Measurements from ENCODE around the gene CDHR3. TPM values are rescaled to one million over a fixed set of nuclear protein-coding genes. Genes with fewer than 3 reads are reported as not detected.

CDHR3 gene
- polyA plus RNA-seq, 10 donors, result 7.8 to 24.3 (median 14.0) TPM

GRCh38 chr7:106063024-106063423 is 100.0 kb downstream of the CDHR3 start:
- DNase-seq, result no peak

- no peak for DNase-seq
Measured at GRCh38 chr7:106063692-106064091, 100.6 kb downstream of the CDHR3 start.

- peak in 1 of 3 donors; percentile 40 for DNase-seq
Measured at GRCh38 chr7:106064316-106064715, 101.3 kb downstream of the CDHR3 start.

- DNase-seq, result peak; percentile 81 to 93 (median 86)
Measured at GRCh38 chr7:106064771-106065574, 101.9 kb downstream of the CDHR3 start.

DNA sequence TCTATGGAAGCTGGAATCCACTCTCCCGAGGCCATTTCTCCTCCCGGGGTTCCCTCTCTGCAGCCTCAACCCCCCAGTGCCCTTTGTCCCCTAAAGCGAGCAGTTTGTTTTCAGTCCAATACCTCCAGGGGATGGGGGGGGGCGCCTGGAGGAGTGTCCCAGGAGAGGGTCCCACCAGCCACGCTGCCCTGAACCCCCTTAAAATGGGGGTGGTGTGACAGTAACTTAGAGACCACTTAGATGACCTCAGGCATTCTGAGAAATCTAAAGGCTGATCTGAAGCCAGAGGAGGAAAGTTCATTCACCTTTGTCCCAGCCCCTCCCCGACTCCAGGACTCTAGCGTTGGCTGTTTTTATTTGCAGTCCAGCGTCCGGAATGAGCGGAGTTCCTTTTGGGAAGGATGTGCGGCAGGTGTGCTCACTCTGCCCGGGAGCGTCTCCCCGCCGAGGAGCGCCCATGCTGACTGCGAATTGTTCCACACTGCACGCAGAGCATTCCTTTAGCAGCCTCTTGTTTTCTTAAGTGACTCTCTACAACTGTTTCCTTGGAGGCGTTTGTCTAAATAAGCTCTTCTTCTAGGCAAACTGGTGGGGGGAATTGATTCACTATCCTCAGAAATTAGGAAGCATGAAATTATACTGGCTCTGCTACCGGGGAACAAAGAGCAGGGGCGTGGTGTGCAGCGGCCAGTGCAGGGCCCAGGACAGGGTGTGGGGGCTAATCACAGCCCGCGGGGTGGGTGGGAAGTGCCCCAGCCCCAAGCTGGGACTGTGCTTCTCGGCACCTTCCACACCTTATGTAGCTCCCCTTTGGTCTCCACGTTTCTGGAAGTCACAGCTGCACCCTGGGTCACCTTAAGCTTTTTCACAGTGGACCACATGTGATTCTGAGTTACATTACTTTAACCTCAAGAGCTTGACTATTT is 102.8 kb downstream of the CDHR3 start:
- peak in 1 of 3 donors; percentile 53 for DNase-seq

DNA sequence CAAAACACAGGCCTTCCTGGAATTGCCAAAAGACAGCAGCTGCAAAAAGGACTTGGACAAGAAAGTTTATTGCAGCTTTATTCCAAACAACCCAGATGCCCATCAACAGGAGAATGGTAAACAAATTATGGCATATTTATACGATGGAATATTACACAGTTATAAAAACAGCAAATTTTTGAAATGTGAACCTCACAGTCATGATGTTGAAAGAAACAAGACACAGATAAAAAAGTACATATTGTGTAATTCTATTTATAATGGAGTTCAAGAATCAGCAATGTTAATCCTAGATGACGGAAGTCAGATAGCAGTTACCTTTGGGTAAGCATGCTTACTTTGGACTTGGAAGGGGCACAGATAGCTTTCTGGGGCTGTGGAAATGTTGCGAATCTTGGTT is 104.6 kb downstream of the CDHR3 start:
- no peak for DNase-seq

GRCh38 chr7:106068538-106068961 is 105.5 kb downstream of the CDHR3 start:
- no peak for DNase-seq

DNA sequence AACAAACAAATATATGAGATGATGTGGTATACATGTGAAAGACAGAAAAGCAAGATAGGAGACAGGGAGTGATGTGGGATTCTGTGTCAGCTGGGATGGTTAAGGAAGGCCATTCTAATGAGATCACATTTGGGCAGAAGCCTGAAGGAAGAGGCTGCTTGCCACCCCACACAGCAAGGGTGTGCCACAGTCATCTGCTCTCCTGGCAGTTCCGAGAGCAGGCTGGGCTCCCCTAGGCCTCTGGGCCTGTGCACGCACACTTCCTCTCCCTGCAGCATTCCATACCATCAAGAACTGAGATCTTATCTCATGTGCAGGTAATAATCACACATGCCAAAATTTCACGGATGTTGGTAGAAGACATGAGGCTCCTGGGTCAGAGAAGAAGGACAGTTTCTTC is 105.9 kb downstream of the CDHR3 start:
- DNase-seq, result peak in 1 of 3 donors; percentile 34

DNA sequence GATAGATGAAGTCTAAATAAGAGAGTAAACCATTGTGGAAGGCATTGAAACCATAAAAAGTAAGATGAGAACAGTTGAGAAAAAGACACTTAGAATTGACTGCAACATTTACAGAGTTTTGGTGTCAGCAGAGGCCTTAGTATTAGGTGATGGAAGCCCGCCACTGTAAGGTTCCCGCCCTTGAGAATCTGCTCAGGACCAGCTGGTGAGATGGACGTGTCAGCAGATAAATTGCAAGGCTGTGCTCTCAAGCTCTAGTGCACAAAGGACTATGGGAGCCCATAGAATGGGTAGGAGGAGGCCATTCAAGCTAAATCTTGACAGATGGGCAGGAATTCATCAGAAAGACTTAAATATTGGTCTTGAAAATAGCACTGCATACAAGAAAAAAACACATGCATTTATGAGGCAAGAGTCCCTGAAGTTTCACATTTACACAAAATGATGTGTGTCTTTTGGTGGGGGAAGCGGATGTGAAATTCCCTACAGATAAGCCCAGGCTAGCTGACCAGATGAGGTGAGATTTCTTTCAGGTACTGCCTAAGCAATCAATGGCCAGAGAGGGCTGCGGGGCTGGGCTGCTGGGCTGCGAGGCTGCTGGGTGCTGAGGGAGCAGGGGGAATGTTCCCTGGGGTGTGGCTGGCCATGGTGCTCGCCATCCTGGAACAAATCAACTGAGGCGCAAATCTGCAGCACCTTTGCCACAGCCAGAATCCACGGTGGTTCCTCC is 106.6 kb downstream of the CDHR3 start:
- DNase-seq, result no peak

- DNase-seq, result no peak
Measured at GRCh38 chr7:106070201-106070551, 107.1 kb downstream of the CDHR3 start.

DNA sequence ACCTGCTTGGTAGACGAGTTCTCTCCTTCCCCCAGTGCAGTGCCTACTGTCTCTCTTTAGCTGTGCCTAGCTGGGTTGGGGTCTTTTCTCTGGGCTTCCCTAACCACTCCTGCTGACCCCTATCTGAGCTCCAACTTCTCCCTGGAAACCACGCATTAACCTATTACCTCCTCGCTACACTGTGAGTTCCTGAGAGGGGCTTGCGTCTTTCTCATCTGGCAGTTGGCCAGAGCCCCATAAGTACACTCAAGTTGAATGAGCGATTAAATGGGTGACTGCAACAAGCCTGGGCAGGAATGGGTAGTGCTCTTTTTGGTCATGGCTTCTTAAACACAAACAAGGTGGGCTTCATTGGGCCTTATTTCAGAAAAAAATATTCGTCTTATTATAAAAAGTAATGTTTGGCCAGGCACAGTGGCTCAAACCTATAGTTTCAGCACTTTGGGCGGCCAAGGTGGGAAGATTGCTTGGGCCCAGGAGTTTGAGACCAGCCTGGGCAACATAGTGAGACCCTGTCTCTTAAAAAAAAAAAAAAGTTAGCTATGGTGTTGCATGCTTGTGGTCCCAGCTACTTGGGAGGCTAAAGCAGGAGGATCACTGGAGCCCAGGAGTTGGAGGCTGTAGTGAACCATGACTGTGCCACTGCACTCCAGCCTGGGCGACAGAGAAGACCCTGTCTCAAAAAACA is 107.6 kb downstream of the CDHR3 start:
- no peak for DNase-seq

GRCh38 chr7:106071356-106071998 is 108.4 kb downstream of the CDHR3 start:
- peak in 1 of 3 donors; percentile 25 for DNase-seq

- DNase-seq, result peak in 1 of 3 donors; percentile 38
Measured at GRCh38 chr7:106071999-106072714, 109.1 kb downstream of the CDHR3 start.

DNA sequence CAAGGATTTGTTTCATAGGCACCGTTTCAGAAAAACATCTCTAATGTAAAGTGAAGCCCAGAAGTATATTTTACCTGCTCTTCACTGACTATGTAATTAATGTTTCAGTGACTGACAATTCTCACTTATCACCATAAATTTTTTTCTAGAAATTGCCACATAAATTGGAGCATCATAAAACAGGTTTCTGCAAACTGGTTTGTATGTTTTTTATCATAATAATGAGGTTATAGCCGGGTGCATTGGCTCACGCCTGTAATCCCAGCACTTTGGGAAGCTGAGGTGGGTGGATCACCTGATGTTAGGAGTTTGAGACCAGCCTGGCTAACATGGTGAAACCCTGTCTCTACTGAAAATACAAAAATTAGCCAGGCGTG is 109.6 kb downstream of the CDHR3 start:
- no peak for DNase-seq

DNA sequence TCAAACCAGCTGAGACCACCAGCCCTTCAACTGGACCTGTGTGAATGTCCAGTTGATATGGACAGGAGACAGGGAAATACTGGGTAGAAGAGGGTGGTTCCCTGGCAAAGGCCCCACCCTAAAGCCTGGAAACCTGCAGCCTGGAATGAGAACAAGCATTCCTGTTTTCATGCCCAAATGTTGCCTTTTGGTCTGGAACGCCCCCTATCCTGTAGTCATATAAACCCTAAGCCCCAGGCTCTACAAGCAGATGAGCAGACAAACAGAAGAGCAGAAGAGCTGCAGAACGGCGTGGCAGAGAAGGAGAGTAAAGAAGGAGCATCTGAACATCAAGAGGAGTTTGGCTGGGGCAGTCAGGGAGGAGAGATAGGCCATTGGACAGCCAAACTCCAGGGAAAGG is 110.6 kb downstream of the CDHR3 start:
- no peak for DNase-seq

- no peak for DNase-seq
Measured at GRCh38 chr7:106074257-106074656, 111.2 kb downstream of the CDHR3 start.

- no peak for DNase-seq
Measured at GRCh38 chr7:106075937-106076336, 112.9 kb downstream of the CDHR3 start.

DNA sequence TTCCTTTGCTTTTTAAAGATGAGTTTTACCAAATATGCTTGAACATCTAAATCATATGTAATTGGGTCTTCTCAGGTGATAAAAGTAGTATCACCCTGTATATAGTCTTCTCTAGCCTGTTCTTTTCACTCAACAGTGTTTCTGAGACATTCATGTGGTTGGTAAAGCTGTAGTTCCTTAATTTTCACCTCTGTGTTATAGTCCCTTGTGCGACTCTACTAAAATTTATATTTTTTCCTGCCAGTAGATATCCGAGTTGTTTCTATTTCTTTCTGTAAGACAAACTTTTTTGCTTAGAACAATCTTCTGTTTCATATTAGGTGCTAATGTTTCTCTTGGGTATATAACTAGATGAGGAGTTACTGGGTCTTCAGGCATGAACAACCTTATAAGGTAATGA is 113.5 kb downstream of the CDHR3 start:
- no peak for DNase-seq

- no peak for DNase-seq
Measured at GRCh38 chr7:106080300-106080987, 117.4 kb downstream of the CDHR3 start.

All from muscle of back (tissue), 11 donors.